Epithelial cell of proximal tubule (primary cell): ENCODE data around the gene SLC25A34. TPM values are rescaled to one million over a fixed set of nuclear protein-coding genes. Genes with fewer than 3 reads are reported as not detected.

Experiments
- DNase-seq: peaks from one replicate; pipeline ENCODE4 v3.0.0-alpha.2; 2011; ENCODE audit warnings: low read depth
- H3K4me3 ChIP-seq: 2 replicates; pipeline ENCODE4 v1.5.1; 2011; ENCODE audit warnings: low read depth, mild to moderate bottlenecking, low read length
- CTCF ChIP-seq: conservative IDR thresholded peaks from 2 replicates; pipeline ENCODE4 v1.5.1; 2012; ENCODE audit warnings: low read depth, mild to moderate bottlenecking, low read length
- total RNA-seq: library from RNA; depleted of rRNA; stranded (reverse); fragments of >200 nt; gene quantifications from 2 replicates; pipeline ENCODE4 v1.2.3, GENCODE V29; 2015

The SLC25A34 gene
- total RNA-seq, 1 donor from 2014 or later, result 0.75 TPM

DNA sequence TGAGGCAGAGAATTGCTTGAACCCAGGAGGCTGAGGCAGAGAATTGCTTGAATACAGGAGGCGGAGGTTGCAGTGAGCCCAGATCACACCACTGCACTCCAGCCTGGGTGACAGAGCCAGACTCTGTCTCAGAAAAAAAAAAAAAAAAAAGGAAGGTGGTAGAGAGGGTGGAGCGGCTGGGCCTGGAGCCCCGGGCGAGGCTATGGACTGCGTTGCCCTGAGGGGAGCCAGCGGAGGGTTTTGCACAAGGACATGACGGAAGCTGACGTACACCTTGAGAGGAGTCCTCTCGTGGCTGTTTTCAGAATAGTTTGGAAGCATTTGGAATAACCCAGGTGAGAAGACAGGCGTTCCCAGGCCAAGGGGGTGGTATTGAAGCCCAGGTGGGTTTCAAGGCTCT, 15.7 kb downstream of the SLC25A34 start:
- TF ChIP-seq CTCF, result no peak
- DNase-seq, result no peak

DNA sequence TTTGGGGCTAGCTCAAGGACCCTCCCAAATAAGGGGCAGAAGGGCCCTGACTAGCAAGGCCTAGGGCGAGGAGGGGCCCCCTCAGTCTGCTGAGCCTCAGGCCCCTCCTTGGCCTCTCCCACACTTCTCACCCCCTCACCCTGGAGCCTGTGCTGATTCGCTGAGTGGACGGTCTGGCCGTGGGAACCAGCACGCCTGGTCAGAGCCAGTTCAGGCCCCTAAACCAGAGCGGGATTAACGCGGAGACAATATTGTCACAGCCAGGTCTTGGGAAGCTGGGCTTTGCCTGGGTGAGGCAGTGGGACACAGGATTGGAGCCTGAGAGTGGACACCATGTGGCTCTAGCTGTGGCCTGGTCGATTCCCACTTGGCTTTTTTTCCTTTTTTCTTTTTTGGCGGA, 17.7 kb downstream of the SLC25A34 start:
- DNase-seq, result no peak
- no peak overlapping the region for H3K4me3 ChIP-seq
- TF ChIP-seq CTCF, result no peak

More for the DNA sequence above, 15.7 kb downstream of the SLC25A34 start:
- H3K4me3 ChIP-seq, result no peak overlapping the region

DNA sequence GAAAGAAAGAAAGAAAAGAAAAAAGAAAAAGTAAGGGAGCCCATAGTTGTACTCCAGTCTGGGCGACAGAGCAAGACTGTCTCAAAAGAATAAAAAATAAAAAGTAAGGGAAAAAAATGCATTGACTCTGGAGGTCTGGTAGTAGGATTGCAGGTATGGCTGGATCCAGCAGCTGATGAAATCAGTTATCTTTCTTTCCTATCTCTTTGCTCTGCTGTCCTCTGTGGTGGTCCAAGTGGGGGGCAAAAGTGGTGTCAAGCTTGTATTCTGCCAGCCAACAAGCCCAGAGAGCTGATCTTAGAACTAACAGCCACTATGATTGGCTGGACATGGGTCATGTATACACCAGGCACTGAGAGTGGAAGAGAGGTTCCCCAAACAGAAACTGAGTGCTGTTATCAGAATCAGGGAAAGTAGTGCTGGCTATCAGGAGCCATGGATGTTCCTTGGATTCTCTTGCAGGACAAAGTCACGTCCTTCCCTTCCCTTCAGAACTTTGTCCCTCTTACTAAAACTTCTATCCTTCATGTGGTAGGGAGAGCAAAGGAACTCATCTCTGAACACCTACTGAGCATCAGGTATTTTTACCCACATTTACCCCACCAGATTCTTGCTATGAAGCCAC, 19.1 kb downstream of the SLC25A34 start:
- DNase-seq, result no peak
- H3K4me3 ChIP-seq, result no peak overlapping the region
- TF ChIP-seq CTCF, result no peak

DNA sequence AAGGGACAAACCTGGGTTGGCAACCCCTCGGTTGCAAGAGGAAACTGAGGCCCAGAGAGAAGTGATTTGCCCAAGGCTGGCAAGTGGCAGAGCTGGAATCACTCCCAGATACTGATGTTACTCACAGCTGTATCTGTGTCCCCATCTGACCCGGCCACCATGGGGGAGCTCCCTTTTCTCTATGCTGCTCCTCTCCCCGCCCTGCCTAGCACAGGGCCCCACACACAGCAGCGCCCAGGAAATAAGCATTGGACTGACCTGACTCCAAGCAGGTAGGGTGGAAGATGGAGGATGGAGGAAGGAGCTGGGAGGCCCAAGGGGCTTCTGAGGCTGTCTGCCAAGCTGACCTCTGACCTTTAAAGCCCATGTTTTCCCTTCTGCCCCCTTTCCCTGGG, 19.6 kb downstream of the SLC25A34 start:
- no peak overlapping the region for H3K4me3 ChIP-seq
- no peak for DNase-seq
- no peak for TF ChIP-seq CTCF

- DNase-seq, result no peak
- H3K4me3 ChIP-seq, result peak overlapping the region; percentile 68
- TF ChIP-seq CTCF, result no peak
Observed at GRCh38 chr1:15756143-15757015, 20.3 kb downstream of the SLC25A34 start.

DNA sequence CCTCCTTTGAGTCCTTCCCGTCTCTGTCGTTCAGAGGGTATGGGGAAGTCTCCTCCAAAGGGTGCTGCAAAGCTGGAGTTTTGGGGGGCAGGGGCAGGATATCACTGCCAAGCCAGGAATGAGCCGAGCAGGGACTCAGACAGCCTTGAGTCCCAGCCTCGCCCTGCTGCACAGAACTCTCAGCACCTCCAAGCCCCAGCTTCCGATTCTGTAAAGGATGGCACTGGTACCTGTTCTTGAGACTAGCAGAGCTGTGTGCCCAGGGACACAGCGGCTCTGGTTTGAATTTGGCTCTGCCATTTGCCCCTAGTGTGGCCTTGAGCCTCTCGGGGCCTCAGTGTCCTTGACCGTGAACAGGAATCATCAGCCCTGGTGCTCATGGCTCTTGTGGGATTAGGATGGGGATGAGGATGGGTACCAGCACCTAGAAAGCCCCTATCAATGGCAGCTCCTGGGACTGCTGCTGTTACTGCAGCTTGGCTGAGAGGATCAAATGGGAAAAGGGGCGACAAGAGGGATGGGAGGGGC, 21.0 kb downstream of the SLC25A34 start:
- no peak for TF ChIP-seq CTCF
- peak overlapping the region; percentile 68 for H3K4me3 ChIP-seq
- no peak for DNase-seq
